PC-9 (cell line): ENCODE data around the gene ALMS1. TPM values are rescaled to one million over a fixed set of nuclear protein-coding genes. Genes with fewer than 3 reads are reported as not detected.

Source experiments
- BruUV-seq: library from RNA; stranded (reverse); fragments of 400-500 nt; replicated peaks from 2 replicates; lab custom pipeline; 2021; lab: Mats Ljungman, UMichigan
- CTCF ChIA-PET: fragments of 300-600 bp; sonication (Branson Sonifier 250); formaldehyde crosslinking; loops from one replicate; lab custom pipeline; 2022; ENCODE audit warnings: antibody characterized with exemption; lab: Charles Lee
- POLR2A ChIA-PET: fragments of 300-600 bp; sonication (Branson Sonifier 250); formaldehyde crosslinking; loops from one replicate; lab custom pipeline; 2022; ENCODE audit warnings: antibody characterized with exemption; ENCODE audit not compliant: unreplicated experiment; lab: Charles Lee
- DNase-seq, 2 experiments: peaks; one replicate each; pipeline versions ENCODE4 v3.0.0 to v3.0.0-alpha.2; 2015 to 2022; ENCODE audit warnings: mixed read lengths in 1 of 2
- H2AFZ ChIP-seq: fragments of 200-600 bp; sonication (generic); 2 replicates; pipeline ENCODE4 v1.8.1; 2017; ENCODE audit warnings: antibody characterized with exemption
- H3F3A ChIP-seq: fragments of 200-600 bp; sonication (generic); 2 replicates; pipeline ENCODE4 v1.8.1; 2017; ENCODE audit warnings: antibody characterized with exemption, mild to moderate bottlenecking, low read depth; ENCODE audit not compliant: insufficient read depth
- H3K27ac ChIP-seq: fragments of 200-600 bp; sonication (generic); 2 replicates; pipeline ENCODE4 v1.6.1; 2016; ENCODE audit warnings: mixed run types
- H3K27me3 ChIP-seq: fragments of 200-600 bp; sonication (generic); 2 replicates; pipeline ENCODE4 v1.6.1; 2016; ENCODE audit warnings: low read depth, mixed run types; ENCODE audit not compliant: insufficient read depth
- H3K36me3 ChIP-seq: fragments of 200-600 bp; sonication (generic); 2 replicates; pipeline ENCODE4 v1.6.1; 2016; ENCODE audit warnings: low read depth, mixed run types
- H3K4me1 ChIP-seq: fragments of 200-600 bp; sonication (generic); replicated peaks from 2 replicates; pipeline ENCODE4 v1.6.1; 2016; ENCODE audit warnings: mixed run types; ENCODE audit not compliant: insufficient read depth
- H3K4me2 ChIP-seq: fragments of 200-600 bp; sonication (generic); 2 replicates; pipeline ENCODE4 v1.6.1; 2017; ENCODE audit warnings: mixed run types
- H3K4me3 ChIP-seq: fragments of 200-600 bp; sonication (generic); 2 replicates; pipeline ENCODE4 v1.6.1; 2016; ENCODE audit warnings: mixed run types
- H3K79me2 ChIP-seq: fragments of 200-600 bp; sonication (generic); 2 replicates; pipeline ENCODE4 v1.6.1; 2017; ENCODE audit warnings: low read depth, mixed run types
- H3K9me2 ChIP-seq: fragments of 200-600 bp; sonication (generic); 2 replicates; pipeline ENCODE4 v1.8.1; 2017; ENCODE audit warnings: mild to moderate bottlenecking; ENCODE audit not compliant: insufficient read depth
- H3K9me3 ChIP-seq: fragments of 200-600 bp; sonication (generic); 2 replicates; pipeline ENCODE4 v1.8.1; 2016; ENCODE audit warnings: low read depth; ENCODE audit not compliant: insufficient read depth
- H4K20me1 ChIP-seq: fragments of 200-600 bp; sonication (generic); 2 replicates; pipeline ENCODE4 v1.8.1; 2017; ENCODE audit not compliant: insufficient read depth
- EZH2 ChIP-seq: fragments of 200-600 bp; sonication (generic); IDR thresholded peaks from 2 replicates; pipeline ENCODE4 v1.8.0; 2017; ENCODE audit warnings: antibody characterized with exemption, low read depth
- intact Hi-C: fragments of 100-400 bp; cut with micrococcal nuclease; formaldehyde crosslinking; loops from one replicate; pipeline ENCODE4 v1.10.0; 2022; ENCODE audit not compliant: unreplicated experiment
- total RNA-seq: library from RNA; stranded (reverse); gene quantifications from 2 replicates; pipeline ENCODE4 v1.2.3, GENCODE V29; 2021
- TF ChIP-seq, protein P1 (sequence below): fragments of 200-600 bp; sonication (generic); conservative IDR thresholded peaks from 2 replicates; pipeline ENCODE4 v1.6.1; 2017; ENCODE audit warnings: mixed run types, antibody characterized with exemption, mild to moderate bottlenecking, moderate library complexity

ALMS1 gene
- total RNA-seq, 1 experiment from 2014 or later, result 16.7 TPM

DNA sequence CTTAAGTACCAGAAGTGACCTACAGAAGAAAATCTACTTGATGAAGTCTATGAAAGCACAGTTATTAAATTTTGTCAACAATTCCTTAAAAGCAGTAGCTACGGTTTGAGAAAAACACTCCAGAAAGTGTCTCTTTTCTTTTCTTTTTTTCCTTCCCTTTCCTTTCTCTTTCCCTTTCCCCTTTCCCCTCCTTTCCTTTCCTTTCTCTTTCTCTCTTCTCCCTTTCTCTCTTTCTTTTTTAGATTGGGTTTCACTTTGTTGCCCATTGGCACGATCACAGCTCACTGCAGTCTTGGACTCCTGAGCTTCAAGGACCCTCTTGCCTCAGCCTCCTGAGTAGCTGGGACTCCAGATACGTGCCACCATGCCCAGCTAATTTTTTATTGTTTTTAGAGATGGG is 2.6 kb upstream of the ALMS1 start:
- no TSS peak for BruUV-seq
- intact Hi-C loops, result loop anchor here (10.0 kb wide), 1 partner anchor 148 kb away; the partner anchor contains the start of genes CCT7 and PRADC1
- CTCF ChIA-PET, result no interaction called here
- Histone ChIP-seq H3K79me2 (peaks cover 16% of the 10 kb centered on the region), H3K36me3 (no peaks in the 10 kb centered on the region), H2AFZ (no peak overlapping the region), H3F3A (peaks cover 6% of the 10 kb centered on the region; the same call in 1 of the 2 replicates), H3K9me3 (no peaks in the 10 kb centered on the region; the same call in 1 of the 2 replicates), H3K27me3 (peaks cover 46% of the 10 kb centered on the region), H3K27ac (no peak overlapping the region), H3K4me2 (no peak overlapping the region), H3K4me3 (no peak overlapping the region), H3K9me2 (no peaks in the 10 kb centered on the region), H4K20me1 (no peaks in the 10 kb centered on the region), H3K4me1 (peaks cover 18% of the 10 kb centered on the region)
- DNase-seq, result no peak
- TF ChIP-seq EZH2, result no peak
- TF ChIP-seq, protein P1, sequence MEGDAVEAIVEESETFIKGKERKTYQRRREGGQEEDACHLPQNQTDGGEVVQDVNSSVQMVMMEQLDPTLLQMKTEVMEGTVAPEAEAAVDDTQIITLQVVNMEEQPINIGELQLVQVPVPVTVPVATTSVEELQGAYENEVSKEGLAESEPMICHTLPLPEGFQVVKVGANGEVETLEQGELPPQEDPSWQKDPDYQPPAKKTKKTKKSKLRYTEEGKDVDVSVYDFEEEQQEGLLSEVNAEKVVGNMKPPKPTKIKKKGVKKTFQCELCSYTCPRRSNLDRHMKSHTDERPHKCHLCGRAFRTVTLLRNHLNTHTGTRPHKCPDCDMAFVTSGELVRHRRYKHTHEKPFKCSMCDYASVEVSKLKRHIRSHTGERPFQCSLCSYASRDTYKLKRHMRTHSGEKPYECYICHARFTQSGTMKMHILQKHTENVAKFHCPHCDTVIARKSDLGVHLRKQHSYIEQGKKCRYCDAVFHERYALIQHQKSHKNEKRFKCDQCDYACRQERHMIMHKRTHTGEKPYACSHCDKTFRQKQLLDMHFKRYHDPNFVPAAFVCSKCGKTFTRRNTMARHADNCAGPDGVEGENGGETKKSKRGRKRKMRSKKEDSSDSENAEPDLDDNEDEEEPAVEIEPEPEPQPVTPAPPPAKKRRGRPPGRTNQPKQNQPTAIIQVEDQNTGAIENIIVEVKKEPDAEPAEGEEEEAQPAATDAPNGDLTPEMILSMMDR, result no peak
- POLR2A ChIA-PET, result interaction anchor here (0.7 kb wide), 1 partner anchor 509 kb away, joined by 3 read pairs; no protein-coding TSS in a partner anchor

DNA sequence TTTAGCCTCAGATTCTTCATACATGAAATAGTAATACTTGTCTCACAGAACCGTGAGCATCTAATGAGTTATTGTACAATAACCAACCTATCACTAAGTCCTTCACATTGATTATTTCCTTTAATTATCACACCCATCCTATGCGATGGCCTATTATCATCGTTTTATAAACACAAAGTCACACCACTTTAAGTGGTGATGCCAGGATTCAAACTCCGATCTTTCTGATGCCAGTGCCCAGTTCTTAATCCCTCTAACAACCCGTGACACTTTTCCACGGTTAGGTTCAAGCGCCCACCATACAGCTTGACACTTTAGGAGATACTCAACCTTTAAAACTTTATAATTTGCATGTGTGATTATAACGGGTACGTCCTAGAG is 523 bp upstream of the ALMS1 start:
- Histone ChIP-seq H3K36me3 (no peaks in the 10 kb centered on the region), H3K9me2 (0 out of 2 replicates have a peak, but pooled peaks cover 6% of the 10 kb centered on the region), H3F3A (peaks cover 6% of the 10 kb centered on the region; the same call in 1 of the 2 replicates), H3K79me2 (peaks cover 30% of the 10 kb centered on the region), H3K4me3 (peak overlapping the region; percentile 99), H2AFZ (peak overlapping the region; percentile 99), H3K27me3 (peaks cover 27% of the 10 kb centered on the region), H3K27ac (0 out of 2 replicates have a peak overlapping the region, but pooled peaks have one; percentile 10), H4K20me1 (peaks cover 6% of the 10 kb centered on the region; the same call in 1 of the 2 replicates), H3K9me3 (no peaks in the 10 kb centered on the region; the same call in 1 of the 2 replicates), H3K4me1 (peaks cover 18% of the 10 kb centered on the region), H3K4me2 (peak overlapping the region; percentile 93)
- TSS peak; percentile 59 for BruUV-seq
- TF ChIP-seq EZH2, result no peak
- TF ChIP-seq, protein P1, result no peak
- no peak for DNase-seq
- ChIA-PET CTCF (no interaction called here), POLR2A (interaction anchor here (0.6 kb wide), 2 partner anchors 1098 to 1170 kb away, joined by 14 to 19 read pairs; partner anchors contain the start of genes CCDC142 and TTC31)
- intact Hi-C loops, result loop anchor here (10.0 kb wide), 1 partner anchor 150 kb away; the partner anchor contains the start of genes CCT7 and PRADC1

DNA sequence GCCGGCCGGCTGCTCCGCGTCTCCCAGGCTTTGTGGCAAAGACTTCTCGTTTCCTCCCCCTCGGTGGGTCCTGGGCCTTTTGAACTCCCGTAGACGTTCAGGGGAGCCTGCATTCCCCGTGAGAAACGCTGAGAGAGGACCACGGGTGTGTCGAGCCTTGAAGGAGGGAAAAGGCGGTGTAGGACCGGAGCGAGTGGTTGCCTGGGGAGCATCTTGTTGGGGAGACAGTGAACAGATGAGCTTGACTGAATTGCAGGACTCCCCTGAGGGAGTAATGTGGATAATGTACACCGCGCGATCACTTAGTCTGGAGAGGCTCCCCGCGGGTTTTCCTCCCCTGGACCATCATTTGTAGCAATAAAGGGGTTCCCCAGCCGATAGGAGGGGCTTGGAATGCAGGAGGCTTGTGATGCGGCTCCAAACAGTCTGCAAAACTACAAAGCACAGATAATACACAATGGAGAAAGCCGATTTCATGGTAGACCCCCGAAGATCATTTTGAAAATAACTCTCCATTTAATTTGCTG is 769 bp downstream of the ALMS1 start:
- peak overlapping the region; percentile 62 for H3K27ac ChIP-seq
- H3K4me1 ChIP-seq, result peaks cover 18% of the 10 kb centered on the region
- DNase-seq, result no peak
- H3K9me2 ChIP-seq, result 0 out of 2 replicates have a peak, but pooled peaks cover 6% of the 10 kb centered on the region
- ChIA-PET POLR2A (interaction anchor here (0.6 kb wide), 1 partner anchor 761 kb away, joined by 3 read pairs; no protein-coding TSS in a partner anchor), CTCF (no interaction called here)
- H3F3A ChIP-seq, result peaks cover 6% of the 10 kb centered on the region; the same call in 1 of the 2 replicates
- H3K36me3 ChIP-seq, result no peaks in the 10 kb centered on the region
- H3K4me2 ChIP-seq, result peak overlapping the region; percentile 93
- H4K20me1 ChIP-seq, result peaks cover 6% of the 10 kb centered on the region; the same call in 1 of the 2 replicates
- intact Hi-C loops, result loop anchor here (10.0 kb wide), 1 partner anchor 152 kb away; the partner anchor contains the start of genes CCT7 and PRADC1
- BruUV-seq, result TSS peak; percentile 55
- peak overlapping the region; percentile 99 for H3K4me3 ChIP-seq
- no peaks in the 10 kb centered on the region; the same call in 1 of the 2 replicates for H3K9me3 ChIP-seq
- peak overlapping the region; percentile 94 for H2AFZ ChIP-seq
- peaks cover 14% of the 10 kb centered on the region for H3K27me3 ChIP-seq
- peaks cover 34% of the 10 kb centered on the region for H3K79me2 ChIP-seq
- no peak for TF ChIP-seq EZH2
- TF ChIP-seq, protein P1, result no peak
